ENCODE results near the gene CISTR.

DNA sequence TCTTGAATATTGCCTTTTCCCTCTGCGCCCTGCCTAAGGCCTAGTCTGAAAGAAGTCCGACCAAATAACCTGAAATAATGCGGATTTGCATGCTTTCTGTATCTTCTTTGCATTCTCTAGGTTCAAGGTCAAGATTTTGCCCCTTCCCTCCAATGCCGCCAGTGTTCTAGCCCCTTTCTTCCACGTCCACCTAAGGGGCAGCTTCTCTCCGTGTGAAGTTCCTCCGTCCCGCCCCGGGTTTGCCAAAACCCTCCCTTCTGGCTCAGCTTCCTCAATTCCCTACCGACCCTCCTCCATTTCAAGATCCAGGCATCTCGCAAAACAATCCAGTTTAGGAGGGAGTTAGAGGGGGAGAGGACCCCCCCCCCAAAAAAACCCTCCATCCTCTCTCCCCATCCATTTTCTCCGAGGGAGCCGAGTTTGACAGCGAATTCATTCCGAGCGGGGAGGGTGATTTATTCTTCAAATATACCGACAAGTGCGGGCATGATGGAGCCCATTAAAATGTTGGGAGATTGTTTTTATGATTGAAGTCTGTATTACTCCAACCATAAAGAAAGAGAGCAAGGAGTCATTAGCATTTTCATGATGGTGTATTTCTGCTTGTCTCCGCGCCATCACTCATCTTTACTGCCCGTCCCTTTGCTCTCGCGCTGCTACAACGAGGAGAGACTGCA is 55.0 kb downstream of the CISTR start:
- TF ChIP-seq EP300 (IDR thresholded peaks at IDR 0.05) (no peak), POLR2A (IDR thresholded peaks at IDR 0.05; ENCODE audit: low read depth) (no peak), POLR2AphosphoS5 (IDR thresholded peaks at IDR 0.05) (no peak)
- TF ChIP-seq, protein P1, sequence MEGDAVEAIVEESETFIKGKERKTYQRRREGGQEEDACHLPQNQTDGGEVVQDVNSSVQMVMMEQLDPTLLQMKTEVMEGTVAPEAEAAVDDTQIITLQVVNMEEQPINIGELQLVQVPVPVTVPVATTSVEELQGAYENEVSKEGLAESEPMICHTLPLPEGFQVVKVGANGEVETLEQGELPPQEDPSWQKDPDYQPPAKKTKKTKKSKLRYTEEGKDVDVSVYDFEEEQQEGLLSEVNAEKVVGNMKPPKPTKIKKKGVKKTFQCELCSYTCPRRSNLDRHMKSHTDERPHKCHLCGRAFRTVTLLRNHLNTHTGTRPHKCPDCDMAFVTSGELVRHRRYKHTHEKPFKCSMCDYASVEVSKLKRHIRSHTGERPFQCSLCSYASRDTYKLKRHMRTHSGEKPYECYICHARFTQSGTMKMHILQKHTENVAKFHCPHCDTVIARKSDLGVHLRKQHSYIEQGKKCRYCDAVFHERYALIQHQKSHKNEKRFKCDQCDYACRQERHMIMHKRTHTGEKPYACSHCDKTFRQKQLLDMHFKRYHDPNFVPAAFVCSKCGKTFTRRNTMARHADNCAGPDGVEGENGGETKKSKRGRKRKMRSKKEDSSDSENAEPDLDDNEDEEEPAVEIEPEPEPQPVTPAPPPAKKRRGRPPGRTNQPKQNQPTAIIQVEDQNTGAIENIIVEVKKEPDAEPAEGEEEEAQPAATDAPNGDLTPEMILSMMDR (IDR thresholded peaks at IDR 0.05), result no peak
